T-cell (primary cell): ENCODE measurements around the gene MIER1. TPM values are rescaled to one million over a fixed set of nuclear protein-coding genes. Genes with fewer than 3 reads are reported as not detected.

Source experiments
- ATAC-seq, 4 experiments: fragments of 200-7000 bp in 3 of 4; fragments of 150-1000 bp in 1 of 4; cut with Tn5 transposase; replicated peaks in 1 of 4; 1 replicate in 3 of 4; 2 replicates in 1 of 4; pipeline ENCODE4 v1.10.0; 2021; ENCODE audit warnings: moderate library complexity in 3 of 4, mild to moderate bottlenecking in 2 of 4, moderate number of reproducible peaks in 1 of 4
- CTCF ChIA-PET, 2 donors: fragments of 300-600 bp; sonication (Branson Sonifier 250); formaldehyde crosslinking; loops; one replicate each; lab custom pipeline; 2022; ENCODE audit warnings: antibody characterized with exemption in 2 of 2; lab: Charles Lee
- POLR2A ChIA-PET, 2 donors: fragments of 300-600 bp; sonication (Branson Sonifier 250); formaldehyde crosslinking; loops; one replicate each; lab custom pipeline; 2022; ENCODE audit warnings: antibody characterized with exemption in 2 of 2; lab: Charles Lee
- DNase-seq, 35 experiments: peaks; one replicate each; pipeline versions ENCODE4 v3.0.0 to v3.0.0-alpha.2; 2013 to 2023
- H3K27ac ChIP-seq: one replicate; pipeline ENCODE4 v1.5.1; 2013; ENCODE audit warnings: low read length
- H3K27me3 ChIP-seq, 2 experiments: replicated peaks in 1 of 2; 1 replicate in 1 of 2; 2 replicates in 1 of 2; pipeline versions ENCODE4 v1.6.1 to v1.7.0; 2013; ENCODE audit warnings: low read length in 1 of 2, mixed read lengths in 1 of 2; ENCODE audit not compliant: control insufficient read depth in 2 of 2, insufficient read depth in 2 of 2; ENCODE audit errors: extremely low read depth in 1 of 2
- H3K36me3 ChIP-seq, 2 donors: 1 replicate in 1 of 2; 2 replicates in 1 of 2; pipeline versions ENCODE4 v1.6.1 to v1.7.0; 2013; ENCODE audit warnings: low read length in 1 of 2; ENCODE audit not compliant: control insufficient read depth in 2 of 2, insufficient read depth in 1 of 2; ENCODE audit errors: extremely low read depth in 1 of 2
- H3K4me1 ChIP-seq, 2 experiments: 1 replicate in 1 of 2; 2 replicates in 1 of 2; pipeline versions ENCODE4 v1.6.1 to v1.7.0; 2013; ENCODE audit warnings: low read length in 2 of 2, mixed read lengths in 1 of 2; ENCODE audit not compliant: insufficient read depth in 2 of 2, control insufficient read depth in 1 of 2; ENCODE audit errors: extremely low read depth in 1 of 2
- H3K4me3 ChIP-seq, 2 donors: 1 replicate in 1 of 2; 2 replicates in 1 of 2; pipeline versions ENCODE4 v1.5.1 to v1.7.0; 2013; ENCODE audit warnings: mild to moderate bottlenecking in 2 of 2, low read length in 1 of 2, moderate library complexity in 1 of 2; ENCODE audit not compliant: control insufficient read depth in 1 of 2; ENCODE audit errors: extremely low read depth in 1 of 2
- H3K9me3 ChIP-seq: 2 replicates; pipeline ENCODE4 v1.7.0; 2013
- H3K27ac Mint-ChIP-seq, 2 donors: one replicate each; pipeline ENCODE4 v1.8.0; 2020 to 2021; ENCODE audit warnings: mild to moderate bottlenecking in 2 of 2, mixed read lengths in 2 of 2
- H3K27me3 Mint-ChIP-seq, 2 donors: one replicate each; pipeline ENCODE4 v1.8.0; 2021 to 2022; ENCODE audit warnings: mixed read lengths in 2 of 2
- H3K36me3 Mint-ChIP-seq: one replicate; pipeline ENCODE4 v1.8.0; 2021; ENCODE audit warnings: mixed read lengths
- H3K4me1 Mint-ChIP-seq, 3 donors: one replicate each; pipeline ENCODE4 v1.8.0; 2020 to 2022; ENCODE audit warnings: mixed read lengths in 3 of 3, mild to moderate bottlenecking in 1 of 3
- H3K4me3 Mint-ChIP-seq, 3 donors: one replicate each; pipeline ENCODE4 v1.8.0; 2020 to 2022; ENCODE audit warnings: mild to moderate bottlenecking in 3 of 3, mixed read lengths in 3 of 3, moderate library complexity in 3 of 3
- H3K9me3 Mint-ChIP-seq, 3 donors: one replicate each; pipeline ENCODE4 v1.8.0; 2020 to 2022; ENCODE audit warnings: mixed read lengths in 3 of 3
- WGBS: methylation state at CpG from one replicate; pipeline ENCODE4 v1.1.5; 2013; ENCODE audit warnings: missing lambda C conversion rate; ENCODE audit not compliant: insufficient coverage; 5-methylcytosine and 5-hydroxymethylcytosine counted together
- total RNA-seq, 35 experiments: library from RNA in 6 of 35; stranded (reverse) in 6 of 35; fragments of 120-200 nt in 1 of 35; gene quantifications; one replicate each; pipeline versions ENCODE4 v1.2.1 to v1.2.4 and lab custom pipeline; 2013 to 2026

Gene MIER1
- total RNA-seq, 5 donors from 2014 or later (not counting 1 experiment from before 2014, with no cell fraction given), result 55.3 to 77.1 (median 58.1) TPM

DNA sequence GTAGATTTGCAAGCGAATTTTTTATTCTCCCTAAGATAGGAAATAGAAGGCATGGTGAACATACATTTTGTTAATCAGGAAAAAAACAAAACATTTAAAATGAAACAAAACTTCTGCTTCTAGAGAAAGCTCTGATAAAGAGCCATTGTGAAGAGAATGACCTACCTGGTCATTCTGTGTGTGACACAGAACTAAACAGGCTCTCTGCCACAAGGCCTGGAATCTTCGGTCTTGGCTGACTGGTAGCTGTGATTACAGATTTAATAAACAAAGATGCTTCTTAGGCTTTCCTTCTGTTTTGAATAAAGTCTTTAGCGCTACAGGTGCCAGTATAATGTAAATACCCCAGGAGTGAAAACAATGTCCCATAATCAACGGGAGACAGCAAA, 107.1 kb downstream of the MIER1 start:
- Mint-ChIP-seq H3K27me3 (no peaks in the 10 kb centered on the region), H3K4me1 (peaks cover 3 to 18% (median 4%) of the 10 kb centered on the region in 3 donors), H3K9me3 (no peaks in the 10 kb centered on the region), H3K36me3 (peaks cover 70% of the 10 kb centered on the region), H3K4me3 (no peak overlapping the region), H3K27ac (no peak overlapping the region)
- peaks cover 0 to 3% of the 10 kb centered on the region in 2 donors for H3K36me3 ChIP-seq
- no peaks in the 10 kb centered on the region for H3K27me3 ChIP-seq
- no peak overlapping the region for H3K27ac ChIP-seq
- H3K4me3 ChIP-seq, result no peak overlapping the region
- ATAC-seq (no peak), DNase-seq (no peak)
- H3K4me1 ChIP-seq, result no peaks in the 10 kb centered on the region
- H3K9me3 ChIP-seq, result no peaks in the 10 kb centered on the region
- ChIA-PET CTCF (no interaction called here), POLR2A (interaction anchor here in 1 of 2 donors (0.6 kb wide), 1 partner anchor 98 kb away, joined by 3 read pairs; no protein-coding TSS in a partner anchor)
- WGBS, result no CpG with 5 or more reads among the region's 4 CpGs

Other genes with a start within 250 kb of the MIER1 start
- gene DYNLT5, start 172.5 kb upstream of the MIER1 start, total RNA-seq, result under 1 TPM in 1 of 5 donors, not detected in 4; 0.78 TPM
- not detected for gene INSL5, start 123.7 kb upstream of the MIER1 start, total RNA-seq
- 10 to 100 TPM in 1 of 5 donors, 1 to 10 TPM in 4; 5.6 to 11.7 (median 7.7) TPM for gene DNAI4, start 134 bp upstream of the MIER1 start, total RNA-seq
- gene SLC35D1, start 129.2 kb downstream of the MIER1 start, total RNA-seq, result 10 to 100 TPM; 11.7 to 16.0 (median 15.2) TPM
- not detected for gene C1orf141, start 210.0 kb downstream of the MIER1 start, total RNA-seq
- gene IL23R, start 241.5 kb downstream of the MIER1 start, total RNA-seq, result under 1 TPM in 4 of 5 donors, not detected in 1; 0.18 to 0.63 (median 0.43) TPM